Measurements from ENCODE around the gene DHX15. TPM values are rescaled to one million over a fixed set of nuclear protein-coding genes. Genes with fewer than 3 reads are reported as not detected.

DHX15 gene
- 151 and 226 TPM in 2 replicates for total RNA-seq

DNA sequence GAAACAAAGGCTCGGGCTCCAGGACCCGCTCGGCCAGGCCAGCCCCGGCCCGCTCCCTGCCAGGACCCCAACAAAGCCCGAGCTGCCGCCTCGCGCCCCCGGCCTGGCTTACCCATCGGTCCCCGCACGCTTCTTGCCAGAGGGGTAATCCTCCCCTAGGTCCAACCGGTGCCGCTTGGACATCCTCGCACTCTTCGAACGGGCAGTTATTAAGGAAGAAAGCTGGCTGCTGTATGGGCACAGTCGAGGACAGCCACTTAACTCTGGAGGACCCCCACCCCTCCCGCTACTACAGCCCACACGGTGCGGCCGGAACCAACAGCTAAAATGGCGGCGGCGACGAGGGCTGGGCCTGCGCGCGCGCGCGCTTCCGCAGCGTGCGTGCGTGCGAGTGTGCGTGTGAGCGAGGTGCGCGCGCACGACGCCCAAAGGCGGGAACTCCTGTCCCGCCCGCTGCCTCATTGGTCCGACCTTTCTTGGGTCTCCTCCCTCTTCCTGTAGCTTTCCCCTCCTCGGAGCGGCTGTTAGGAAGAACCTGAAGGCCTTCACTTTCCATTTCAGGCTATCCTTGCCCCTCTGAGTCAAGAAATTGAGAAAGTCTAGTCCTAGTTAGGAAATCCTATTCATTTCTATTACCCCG lies at the start of gene DHX15:
TSS of gene DHX15 (minus strand) at position 344 of the 640 bp plus-strand sequence. CDS start at position 183, 161 bp downstream.

Other genes with a start within 250 kb of the DHX15 start
- gene SOD3, start 211.0 kb upstream of the DHX15 start, total RNA-seq = 5.2 and 19.5 TPM in 2 replicates